Central memory CD4-positive, alpha-beta T cell (primary cell): ENCODE data around the gene ATP5F1B.
A peak's percentile ranks its signal among the peaks of the same experiment; 100 is the strongest.
"Not testable (repeated sequence)": the region's sequence is repeated elsewhere in the genome, so short reads cannot be mapped to it uniquely, and the experiment has no call there.

Source experiments
- DNase-seq: peaks from one replicate; pipeline ENCODE4 v3.0.0; 2022
- total RNA-seq, 3 experiments: gene quantifications; one replicate each; lab custom pipeline; 2026; lab: John Stamatoyannopoulos, UW

ATP5F1B gene
- total RNA-seq, result 264 to 811 (median 297) reads per million in 3 experiments

- DNase-seq, result peak; percentile 96
Measured at GRCh38 chr12:56645717-56646446, at the start of gene ATP5F1B. TSS of gene ATP5F1B (minus strand) at chr12:56645984. CDS start at chr12:56645963, 21 bp downstream.

- DNase-seq, result no peak
Measured at GRCh38 chr12:56694161-56694560, 48.4 kb upstream of the ATP5F1B start.

- no peak for DNase-seq
Measured at GRCh38 chr12:56688846-56689109, 43.0 kb upstream of the ATP5F1B start.

DNA sequence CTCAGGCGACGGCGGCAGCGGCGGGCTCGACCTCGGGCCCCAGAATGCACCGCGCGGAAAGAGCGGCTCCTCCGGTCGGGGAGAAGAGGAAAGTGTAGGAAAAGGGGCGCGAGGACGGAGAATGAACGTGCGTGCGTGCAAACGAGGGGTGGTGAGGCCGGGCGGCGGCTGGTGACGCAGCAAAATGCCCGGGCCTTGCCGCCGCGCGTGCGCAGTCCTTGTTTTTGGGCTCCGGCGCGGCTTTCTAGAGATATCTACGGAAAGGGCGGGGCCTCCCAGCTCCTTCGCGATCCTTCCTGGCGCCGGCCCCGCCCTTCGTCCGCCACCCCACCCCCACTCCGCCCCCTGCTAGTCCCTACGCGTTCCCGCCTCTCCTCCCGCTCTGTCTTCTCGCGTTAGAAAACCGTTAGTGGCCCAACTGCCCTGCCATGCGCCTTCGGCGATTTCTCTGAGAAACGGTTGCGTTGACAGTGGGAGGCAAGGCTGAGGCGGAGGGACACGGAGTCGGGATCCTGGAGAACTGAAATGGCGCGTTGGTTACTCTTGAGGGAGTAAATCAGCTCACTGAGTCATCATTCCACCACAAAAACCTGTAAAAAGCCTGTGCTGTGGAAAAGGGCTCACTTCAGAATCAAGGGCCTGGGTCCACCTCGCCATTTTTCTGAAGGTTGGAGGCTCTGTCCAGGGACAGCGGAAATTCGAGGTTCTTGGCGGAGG lies 42.5 kb upstream of the ATP5F1B start, which contains the start of gene PTGES3:
TSS of gene PTGES3 (minus strand) at position 156 of the 717 bp plus-strand sequence. CDS start 285 bp downstream, outside the sequence.
- peak; percentile 98 for DNase-seq

GRCh38 chr12:56687223-56688128 lies 41.7 kb upstream of the ATP5F1B start:
- DNase-seq, result peak; percentile 69

GRCh38 chr12:56684745-56685359 lies 39.1 kb upstream of the ATP5F1B start:
- DNase-seq, result peak; percentile 16

DNA sequence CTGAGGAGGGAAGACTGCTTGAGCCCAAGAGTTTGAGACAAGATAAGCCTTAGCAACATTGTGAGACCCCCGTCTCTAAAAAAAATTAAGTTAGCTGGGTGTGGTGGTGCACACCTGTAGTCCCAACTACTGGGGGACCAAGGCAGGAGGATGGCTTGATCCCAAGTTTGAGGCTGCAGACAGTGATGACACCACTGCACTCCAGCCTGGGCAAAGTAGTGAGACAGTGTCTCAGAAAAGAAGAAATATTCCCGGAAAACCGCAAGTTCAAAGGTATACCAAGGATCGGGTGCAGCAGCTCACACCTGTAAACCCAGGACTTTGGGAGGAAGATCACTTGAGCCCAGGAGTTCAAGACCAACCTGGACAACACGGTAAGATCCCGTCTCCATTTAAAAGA lies 36.5 kb upstream of the ATP5F1B start:
- no peak for DNase-seq

- no peak for DNase-seq
Measured at GRCh38 chr12:56679883-56680575, 34.2 kb upstream of the ATP5F1B start.

DNA sequence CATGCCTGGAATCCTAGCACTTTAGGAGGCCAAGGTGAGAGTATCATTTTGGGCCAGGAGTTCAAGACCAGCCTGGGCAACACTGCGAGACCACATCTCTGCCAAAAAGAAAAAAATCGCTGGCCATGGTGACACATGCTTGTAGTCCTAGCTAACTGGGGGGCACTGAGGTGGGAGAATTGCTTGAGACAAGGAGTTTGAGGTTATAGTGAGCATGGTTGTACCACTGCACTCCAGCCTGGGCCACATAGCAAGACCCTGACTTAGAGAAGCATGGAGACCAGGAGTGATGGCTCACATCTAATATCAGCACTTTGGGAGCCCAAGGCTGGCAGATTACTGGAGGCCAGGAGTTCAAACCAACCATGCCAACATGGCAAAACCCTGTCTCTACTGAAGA lies 33.1 kb upstream of the ATP5F1B start:
- DNase-seq, result no peak

- no peak for DNase-seq
Measured at GRCh38 chr12:56677680-56678079, 31.9 kb upstream of the ATP5F1B start.

- no peak for DNase-seq
Measured at GRCh38 chr12:56676851-56677580, 31.2 kb upstream of the ATP5F1B start.

DNA sequence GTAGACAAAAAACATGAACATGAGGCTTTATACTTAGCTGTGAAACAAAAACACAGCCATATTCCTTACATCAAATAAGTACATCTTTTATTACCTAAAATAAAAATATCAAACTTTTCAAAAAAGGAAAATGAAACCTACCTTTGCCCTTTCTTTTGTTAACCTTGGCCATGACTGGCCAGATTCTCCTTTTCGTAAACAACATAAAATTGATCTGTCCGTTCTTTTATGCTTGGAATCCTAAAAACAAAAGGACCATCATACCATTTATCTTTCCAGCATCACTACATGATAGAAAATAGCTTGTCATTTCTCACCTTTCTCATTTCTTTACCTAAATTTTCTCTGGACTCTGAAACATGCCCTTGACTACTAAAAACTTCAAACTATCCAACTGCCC lies 25.8 kb upstream of the ATP5F1B start:
- DNase-seq, result no peak

DNA sequence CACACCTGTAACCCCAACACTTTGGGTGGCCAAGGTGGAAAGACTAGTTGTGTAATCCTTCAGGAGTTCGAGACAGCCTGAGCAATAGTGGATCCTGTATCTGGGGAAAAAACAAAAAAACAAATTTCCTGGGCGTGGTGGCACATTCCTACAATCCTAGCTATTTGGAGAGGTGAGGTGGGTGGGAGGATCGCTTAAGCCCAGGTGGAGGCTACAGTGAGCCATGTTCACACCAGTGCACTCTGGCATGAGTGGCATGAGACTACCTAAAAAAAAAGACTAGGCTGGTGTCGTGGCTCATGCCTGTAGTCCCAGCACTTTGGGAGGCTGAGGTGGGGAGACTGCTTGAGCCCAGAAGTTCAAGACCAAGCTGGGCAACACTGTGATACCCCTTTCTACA lies 25.1 kb upstream of the ATP5F1B start:
- DNase-seq, result no peak

DNA sequence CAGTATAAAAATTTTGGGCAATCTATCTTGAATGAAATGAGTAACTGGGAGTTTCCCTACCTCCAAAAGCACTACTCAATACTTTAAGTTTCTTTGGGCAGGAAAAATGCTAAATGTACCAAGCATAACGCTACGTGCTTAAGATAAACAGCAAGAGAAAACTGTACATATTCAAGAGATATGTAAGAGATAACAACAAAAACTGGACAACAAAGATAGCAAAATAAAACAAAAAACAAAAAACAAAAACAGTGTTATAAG lies 22.3 kb upstream of the ATP5F1B start:
- no peak for DNase-seq

GRCh38 chr12:56661979-56662638 lies 16.3 kb upstream of the ATP5F1B start:
- DNase-seq, result no peak

DNA sequence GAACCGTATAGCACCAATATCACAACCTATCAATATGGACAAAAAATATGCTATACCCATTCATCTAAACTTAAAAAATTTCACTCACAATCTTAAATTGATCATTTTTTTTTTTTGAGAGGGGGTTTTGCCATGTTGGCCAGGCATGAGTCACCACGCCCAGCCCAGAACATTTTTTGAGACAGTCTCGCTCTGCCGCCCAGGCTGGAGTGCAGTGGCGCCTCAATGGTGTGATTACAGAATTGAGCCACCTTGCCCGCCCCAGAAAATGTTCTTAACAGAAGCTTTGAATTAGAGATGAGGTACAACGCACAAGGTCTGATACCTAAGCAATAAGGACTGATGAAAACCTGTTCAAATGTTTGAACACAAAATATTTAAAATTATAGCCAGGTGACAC lies 15.8 kb upstream of the ATP5F1B start:
- no peak for DNase-seq

DNA sequence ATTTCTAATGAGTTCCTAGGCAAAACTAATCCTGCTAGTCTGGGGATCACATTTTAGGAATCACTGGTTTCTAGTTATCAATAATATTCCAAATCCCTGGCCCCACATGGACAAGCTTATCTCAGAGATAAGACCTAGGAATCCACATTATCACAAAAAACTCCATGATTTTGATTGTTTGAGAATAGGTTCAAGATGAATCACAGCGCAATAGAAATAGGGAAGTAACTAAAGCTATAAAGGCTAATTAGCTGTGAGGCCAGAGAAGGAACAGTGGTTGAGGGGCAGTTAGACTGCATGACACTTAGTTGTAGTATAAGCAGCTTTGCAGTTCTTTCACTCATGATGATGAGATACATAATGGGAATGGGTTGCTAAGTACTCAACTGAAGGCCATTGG lies 13.1 kb upstream of the ATP5F1B start:
- no peak for DNase-seq

- no peak for DNase-seq
Measured at GRCh38 chr12:56657416-56658379, 11.9 kb upstream of the ATP5F1B start.

DNA sequence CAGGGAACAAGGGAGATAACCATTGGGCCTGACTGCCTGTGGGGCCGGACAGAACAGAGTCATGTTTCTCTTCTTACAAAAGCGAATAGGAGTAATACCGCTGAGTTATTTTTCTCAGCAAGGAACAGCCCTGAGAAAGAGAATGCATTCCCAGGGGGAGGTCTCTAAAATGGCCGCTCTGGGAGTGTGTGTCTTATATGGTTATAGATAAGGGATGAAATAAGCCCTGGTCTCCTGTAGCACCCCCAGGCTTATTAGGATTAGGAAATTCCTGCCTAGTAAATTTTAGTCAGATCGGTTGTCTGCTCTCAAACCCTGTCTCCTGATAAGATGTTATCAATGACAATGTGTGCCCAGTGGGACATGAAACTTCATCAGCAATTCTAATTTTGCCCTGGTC lies 8.0 kb upstream of the ATP5F1B start:
- not testable (repeated sequence) for DNase-seq

DNA sequence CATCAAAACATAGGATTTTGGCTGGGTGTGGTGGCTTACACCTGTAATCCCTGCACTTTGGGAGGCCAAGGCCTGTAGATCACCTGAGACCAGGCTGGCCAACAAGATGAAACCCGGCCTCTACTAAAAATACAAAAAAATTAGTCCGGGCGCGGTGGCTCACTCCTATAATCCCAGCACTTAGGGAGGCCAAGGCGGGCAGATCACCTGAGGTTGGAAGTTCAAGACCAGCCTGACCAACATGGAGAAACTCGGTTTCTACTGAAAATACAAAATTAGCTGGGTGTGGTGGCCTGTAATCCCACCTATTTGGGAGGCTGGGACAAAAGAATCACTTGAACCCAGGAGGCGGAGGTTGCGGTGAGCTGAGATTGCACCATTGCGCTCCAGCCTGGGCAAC lies 2.2 kb upstream of the ATP5F1B start:
- DNase-seq, result not testable (repeated sequence)
